Hepatocyte (in vitro differentiated cells): Measurements from ENCODE around the gene KIF26B.

Experiments used
- EZH2 ChIP-seq: fragments of 200-600 bp; sonication (generic); IDR thresholded peaks from 2 replicates; pipeline ENCODE4 v1.6.1; 2016; ENCODE audit warnings: antibody characterized with exemption, mild to moderate bottlenecking, borderline replicate concordance
- TF ChIP-seq, protein P1 (sequence below): fragments of 200-600 bp; sonication (generic); IDR thresholded peaks from 2 replicates; pipeline ENCODE4 v1.5.1; 2016; ENCODE audit warnings: antibody characterized with exemption, mild to moderate bottlenecking; ENCODE audit not compliant: poor library complexity

DNA sequence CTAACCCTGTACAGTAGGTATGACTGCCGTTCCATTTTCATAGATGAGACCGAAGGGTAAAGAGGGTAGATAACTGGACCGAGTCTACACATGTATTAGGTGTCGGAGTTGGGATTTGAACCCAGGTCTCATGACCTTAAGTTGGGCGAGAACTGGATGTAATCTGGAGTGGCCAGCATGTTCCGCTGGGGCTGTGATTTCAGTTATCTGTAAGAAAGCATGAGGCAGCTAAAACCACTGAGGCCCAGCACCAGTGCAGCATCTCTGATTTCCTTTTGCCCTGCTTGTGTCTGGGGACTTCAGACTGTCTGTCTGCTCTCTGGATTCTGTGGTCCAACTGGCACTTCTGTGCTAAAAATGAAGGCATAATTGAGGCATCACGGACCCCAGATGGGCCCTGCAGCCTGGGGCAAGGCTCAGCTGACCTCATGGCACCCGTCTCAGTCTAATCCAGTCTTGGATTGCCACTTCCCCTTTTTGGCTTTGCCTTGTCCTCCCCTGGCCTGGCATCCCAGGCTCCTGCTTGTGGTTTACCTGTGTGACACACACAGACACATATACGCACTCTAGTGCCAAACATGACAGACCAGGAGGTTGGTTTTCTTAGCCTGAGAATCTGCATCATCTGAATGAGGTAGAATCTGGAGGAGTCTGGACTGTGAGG is 180.2 kb downstream of the KIF26B start:
- TF ChIP-seq, protein P1, sequence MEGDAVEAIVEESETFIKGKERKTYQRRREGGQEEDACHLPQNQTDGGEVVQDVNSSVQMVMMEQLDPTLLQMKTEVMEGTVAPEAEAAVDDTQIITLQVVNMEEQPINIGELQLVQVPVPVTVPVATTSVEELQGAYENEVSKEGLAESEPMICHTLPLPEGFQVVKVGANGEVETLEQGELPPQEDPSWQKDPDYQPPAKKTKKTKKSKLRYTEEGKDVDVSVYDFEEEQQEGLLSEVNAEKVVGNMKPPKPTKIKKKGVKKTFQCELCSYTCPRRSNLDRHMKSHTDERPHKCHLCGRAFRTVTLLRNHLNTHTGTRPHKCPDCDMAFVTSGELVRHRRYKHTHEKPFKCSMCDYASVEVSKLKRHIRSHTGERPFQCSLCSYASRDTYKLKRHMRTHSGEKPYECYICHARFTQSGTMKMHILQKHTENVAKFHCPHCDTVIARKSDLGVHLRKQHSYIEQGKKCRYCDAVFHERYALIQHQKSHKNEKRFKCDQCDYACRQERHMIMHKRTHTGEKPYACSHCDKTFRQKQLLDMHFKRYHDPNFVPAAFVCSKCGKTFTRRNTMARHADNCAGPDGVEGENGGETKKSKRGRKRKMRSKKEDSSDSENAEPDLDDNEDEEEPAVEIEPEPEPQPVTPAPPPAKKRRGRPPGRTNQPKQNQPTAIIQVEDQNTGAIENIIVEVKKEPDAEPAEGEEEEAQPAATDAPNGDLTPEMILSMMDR = no peak
- TF ChIP-seq EZH2 = no peak
